K562 (cell line): ENCODE measurements around the gene PAQR4. TPM values are rescaled to one million over a fixed set of nuclear protein-coding genes. Genes with fewer than 3 reads are reported as not detected.

Source experiments
- CREM ChIP-seq: IDR thresholded peaks from 2 replicates; pipeline ENCODE4 v1.6.1; 2014; ENCODE audit warnings: antibody characterized with exemption, low read depth
- EP300 ChIP-seq: IDR thresholded peaks from 2 replicates; pipeline ENCODE4 v1.6.1; 2012; ENCODE audit warnings: low read length, improper control_type of control experiment
- FOSL1 ChIP-seq: fragments of 200-800 bp; sonication (Bioruptor generic); conservative IDR thresholded peaks from 2 replicates; pipeline ENCODE4 v1.6.1; 2016; ENCODE audit warnings: missing genetic modification characterization, missing compliant biosample characterization
- FOXA1 ChIP-seq: fragments of 450-650 bp; IDR thresholded peaks from 2 replicates; pipeline ENCODE4 v1.6.1; 2016; ENCODE audit warnings: mild to moderate bottlenecking, borderline replicate concordance
- JUNB ChIP-seq: fragments of 450-650 bp; formaldehyde crosslinking; conservative IDR thresholded peaks from 2 replicates; pipeline ENCODE4 v1.4.0; 2020; ENCODE audit warnings: mild to moderate bottlenecking
- JUND ChIP-seq, 2 experiments: IDR thresholded peaks; 2 replicates in 1 of 2; 3 replicates in 1 of 2; pipeline ENCODE4 v1.6.1; 2011; ENCODE audit warnings: borderline replicate concordance in 2 of 2, low read depth in 2 of 2, low read length in 2 of 2, improper control_type of control experiment in 1 of 2, missing biosample characterization in 1 of 2, missing genetic modification characterization in 1 of 2, missing genetic modification reagents in 1 of 2
- MEIS2 ChIP-seq: fragments of 450-650 bp; IDR thresholded peaks from 2 replicates; pipeline ENCODE4 v1.6.1; 2014; ENCODE audit warnings: mild to moderate bottlenecking; ENCODE audit not compliant: partially characterized antibody
- NCOA4 ChIP-seq: fragments of 450-650 bp; IDR thresholded peaks from 2 replicates; pipeline ENCODE4 v1.6.1; 2018; ENCODE audit warnings: mild to moderate bottlenecking; ENCODE audit not compliant: partially characterized antibody
- POLR2AphosphoS5 ChIP-seq: IDR thresholded peaks from 2 replicates; pipeline ENCODE4 v1.6.1; 2011; ENCODE audit warnings: mild to moderate bottlenecking, low read depth, low read length, moderate library complexity; ENCODE audit not compliant: control insufficient read depth, insufficient read depth
- RBBP5 ChIP-seq: fragments of 200-600 bp; sonication (generic); IDR thresholded peaks from 2 replicates; pipeline ENCODE4 v1.6.1; 2012; ENCODE audit warnings: borderline replicate concordance, mild to moderate bottlenecking, low read length, control low read depth, inconsistent platforms; ENCODE audit not compliant: insufficient read depth, poor library complexity, severe bottlenecking
- SMARCC2 ChIP-seq: fragments of 450-650 bp; IDR thresholded peaks from 2 replicates; pipeline ENCODE4 v1.6.1; 2017; ENCODE audit warnings: antibody characterized with exemption, moderate library complexity, mild to moderate bottlenecking, low read depth
- SOX6 ChIP-seq: fragments of 450-650 bp; IDR thresholded peaks from 2 replicates; pipeline ENCODE4 v1.6.1; 2014; ENCODE audit warnings: mild to moderate bottlenecking
- TAF15 ChIP-seq: fragments of 200-400 bp; formaldehyde crosslinking; IDR thresholded peaks from 2 replicates; pipeline ENCODE4 v1.6.1; 2017; ENCODE audit warnings: mild to moderate bottlenecking, low read depth, low read length, moderate library complexity
- ZNF143 ChIP-seq: sonication (generic); formaldehyde crosslinking; IDR thresholded peaks from 2 replicates; pipeline ENCODE4 v1.9.0; 2022; ENCODE audit warnings: mild to moderate bottlenecking, missing genetic modification reagents
- ZNF282 ChIP-seq: sonication (generic); formaldehyde crosslinking; IDR thresholded peaks from 2 replicates; pipeline ENCODE4 v1.8.1; 2023; ENCODE audit warnings: missing genetic modification reagents
- polyA plus RNA-seq, 8 experiments: library from polyadenylated mRNA; depleted of rRNA in 4 of 8; stranded (reverse) in 5 of 8; unstranded in 3 of 8; fragments of >200 nt; fragmentation: Nextera tagmentation in 2 of 8; fragmentation: Illumina TruSeq in 1 of 8; extraction: Ambion mirVana in 2 of 8; extraction: Trizol in 1 of 8; gene quantifications; 2 replicates each; pipeline versions ENCODE4 v1.2.1 to v1.2.3, GENCODE V29; 2011 to 2014; ENCODE audit warnings: inconsistent platforms in 1 of 8, missing spikeins in 1 of 8
- total RNA-seq, 7 experiments: library from RNA; depleted of rRNA in 6 of 7; stranded (reverse); fragments of >200 nt in 6 of 7; fragmentation: Illumina TruSeq in 2 of 7; extraction: Trizol in 2 of 7; gene quantifications; 2 replicates each; pipeline versions ENCODE4 v1.2.1 to v1.2.3, GENCODE V29; 2011 to 2021; ENCODE audit warnings: low replicate concordance in 1 of 7

PAQR4 gene
- total and polyA plus RNA-seq, 9 of the 15 experiments (the other 6 are each of a cell fraction or from before 2014, with no cell fraction given): 0.62 to 40.4 (median 19.5) TPM

- TF ChIP-seq MEIS2: no peak
- TF ChIP-seq SMARCC2: peak; percentile 92
- no peak for TF ChIP-seq RBBP5
- TF ChIP-seq FOXA1: no peak
- TF ChIP-seq ZNF282: no peak
- TF ChIP-seq FOSL1 (tag): peak; percentile 99
- peak; percentile 64 for TF ChIP-seq JUNB
- peak; percentile 54 for TF ChIP-seq CREM
- peak; percentile 99 for TF ChIP-seq JUND (IDR thresholded peaks at IDR 0.05; ENCODE audit: borderline replicate concordance, low read depth, low read length)
- TF ChIP-seq JUND (tag; IDR thresholded peaks at IDR 0.05; ENCODE audit: borderline replicate concordance, low read depth, low read length): peak; percentile 95; the same call in 1 of the 3 replicates
- TF ChIP-seq SOX6: no peak
- peak; percentile 49; the same call in 1 of the 2 replicates for TF ChIP-seq EP300
- no peak for TF ChIP-seq TAF15
- TF ChIP-seq ZNF143 (CRISPR knock-in tag): no peak
- no peak for TF ChIP-seq NCOA4
- peak; percentile 63; the same call in 1 of the 2 replicates for TF ChIP-seq POLR2AphosphoS5
Observed at GRCh38 chr16:3022208-3022683, 53.1 kb downstream of the PAQR4 start (continued).
